IMR-90 (cell line): ENCODE results near the gene IL6.

Source experiments
- CEBPB ChIP-seq: IDR thresholded peaks from 2 replicates; pipeline ENCODE4 v1.6.1; 2012; ENCODE audit warnings: low read depth, low read length, improper control_type of control experiment
- FOS ChIP-seq: fragments of 150-350 bp; IDR thresholded peaks from 2 replicates; pipeline ENCODE4 v1.6.1; 2016; ENCODE audit warnings: low read depth, low read length
- NFE2L2 ChIP-seq: fragments of 150-350 bp; IDR thresholded peaks from 2 replicates; pipeline ENCODE4 v1.6.1; 2016; ENCODE audit warnings: low read depth, mild to moderate bottlenecking, low read length
- POLR2A ChIP-seq: IDR thresholded peaks from 2 replicates; pipeline ENCODE4 v1.6.1; 2012; ENCODE audit warnings: mild to moderate bottlenecking, low read depth, low read length
- RCOR1 ChIP-seq: IDR thresholded peaks from 2 replicates; pipeline ENCODE4 v1.6.1; 2012; ENCODE audit warnings: mild to moderate bottlenecking, low read length, improper control_type of control experiment; ENCODE audit not compliant: insufficient replicate concordance
- RFX5 ChIP-seq: IDR thresholded peaks from 2 replicates; pipeline ENCODE4 v1.8.0; 2012; ENCODE audit warnings: low read depth, mild to moderate bottlenecking, low read length, moderate library complexity
- SMC3 ChIP-seq: fragments of 150-350 bp; IDR thresholded peaks from 2 replicates; pipeline ENCODE4 v1.6.1; 2016; ENCODE audit warnings: low read depth, mild to moderate bottlenecking, antibody characterized with exemption, low read length, moderate library complexity
- TF ChIP-seq, protein P1 (sequence below): fragments of 150-350 bp; IDR thresholded peaks from 2 replicates; pipeline ENCODE4 v1.6.1; 2016; ENCODE audit warnings: low read depth, mild to moderate bottlenecking, low read length, moderate library complexity, borderline replicate concordance
- TF ChIP-seq, protein P2 (sequence below): conservative IDR thresholded peaks from 2 replicates; pipeline ENCODE4 v1.5.1; 2012; ENCODE audit warnings: mild to moderate bottlenecking, low read depth, low read length, improper control_type of control experiment
- TF ChIP-seq, protein P3 (sequence below): fragments of 150-350 bp; IDR thresholded peaks from 2 replicates; pipeline ENCODE4 v1.6.1; 2017; ENCODE audit warnings: mild to moderate bottlenecking, antibody characterized with exemption, low read length, low read depth

DNA sequence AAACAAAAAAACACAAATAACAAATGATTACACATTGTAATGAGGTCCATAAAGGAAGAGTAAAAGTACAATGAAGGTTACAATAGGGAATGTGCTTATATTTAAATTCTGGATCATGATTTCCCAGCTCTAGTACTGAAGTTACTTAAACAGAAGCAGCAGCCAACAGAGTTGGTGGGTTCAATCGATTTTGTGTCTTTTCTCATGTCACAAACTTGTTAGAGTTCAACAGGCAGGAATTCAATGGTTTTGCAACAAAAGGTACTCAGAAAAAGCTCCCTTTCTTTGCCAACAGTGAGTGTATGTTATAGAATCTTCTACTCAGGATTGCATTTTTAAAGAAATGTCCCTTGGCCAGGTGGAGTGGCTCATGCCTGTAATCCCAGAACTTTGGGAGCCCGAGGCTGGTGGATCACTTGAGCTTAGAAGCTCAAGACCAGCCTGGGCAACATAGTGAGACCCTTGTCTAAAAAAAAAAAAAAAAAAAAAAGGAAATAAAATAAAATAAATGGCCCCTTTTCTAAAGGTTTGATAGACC lies 29.6 kb upstream of the IL6 start:
- TF ChIP-seq, protein P1, sequence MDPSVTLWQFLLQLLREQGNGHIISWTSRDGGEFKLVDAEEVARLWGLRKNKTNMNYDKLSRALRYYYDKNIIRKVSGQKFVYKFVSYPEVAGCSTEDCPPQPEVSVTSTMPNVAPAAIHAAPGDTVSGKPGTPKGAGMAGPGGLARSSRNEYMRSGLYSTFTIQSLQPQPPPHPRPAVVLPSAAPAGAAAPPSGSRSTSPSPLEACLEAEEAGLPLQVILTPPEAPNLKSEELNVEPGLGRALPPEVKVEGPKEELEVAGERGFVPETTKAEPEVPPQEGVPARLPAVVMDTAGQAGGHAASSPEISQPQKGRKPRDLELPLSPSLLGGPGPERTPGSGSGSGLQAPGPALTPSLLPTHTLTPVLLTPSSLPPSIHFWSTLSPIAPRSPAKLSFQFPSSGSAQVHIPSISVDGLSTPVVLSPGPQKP, result no peak
- TF ChIP-seq, protein P2, sequence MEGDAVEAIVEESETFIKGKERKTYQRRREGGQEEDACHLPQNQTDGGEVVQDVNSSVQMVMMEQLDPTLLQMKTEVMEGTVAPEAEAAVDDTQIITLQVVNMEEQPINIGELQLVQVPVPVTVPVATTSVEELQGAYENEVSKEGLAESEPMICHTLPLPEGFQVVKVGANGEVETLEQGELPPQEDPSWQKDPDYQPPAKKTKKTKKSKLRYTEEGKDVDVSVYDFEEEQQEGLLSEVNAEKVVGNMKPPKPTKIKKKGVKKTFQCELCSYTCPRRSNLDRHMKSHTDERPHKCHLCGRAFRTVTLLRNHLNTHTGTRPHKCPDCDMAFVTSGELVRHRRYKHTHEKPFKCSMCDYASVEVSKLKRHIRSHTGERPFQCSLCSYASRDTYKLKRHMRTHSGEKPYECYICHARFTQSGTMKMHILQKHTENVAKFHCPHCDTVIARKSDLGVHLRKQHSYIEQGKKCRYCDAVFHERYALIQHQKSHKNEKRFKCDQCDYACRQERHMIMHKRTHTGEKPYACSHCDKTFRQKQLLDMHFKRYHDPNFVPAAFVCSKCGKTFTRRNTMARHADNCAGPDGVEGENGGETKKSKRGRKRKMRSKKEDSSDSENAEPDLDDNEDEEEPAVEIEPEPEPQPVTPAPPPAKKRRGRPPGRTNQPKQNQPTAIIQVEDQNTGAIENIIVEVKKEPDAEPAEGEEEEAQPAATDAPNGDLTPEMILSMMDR, result no peak
- no peak for TF ChIP-seq SMC3
- TF ChIP-seq FOS, result no peak
- TF ChIP-seq CEBPB, result no peak
- TF ChIP-seq NFE2L2, result no peak
- TF ChIP-seq POLR2A, result no peak
- TF ChIP-seq RCOR1, result no peak
- TF ChIP-seq, protein P3, sequence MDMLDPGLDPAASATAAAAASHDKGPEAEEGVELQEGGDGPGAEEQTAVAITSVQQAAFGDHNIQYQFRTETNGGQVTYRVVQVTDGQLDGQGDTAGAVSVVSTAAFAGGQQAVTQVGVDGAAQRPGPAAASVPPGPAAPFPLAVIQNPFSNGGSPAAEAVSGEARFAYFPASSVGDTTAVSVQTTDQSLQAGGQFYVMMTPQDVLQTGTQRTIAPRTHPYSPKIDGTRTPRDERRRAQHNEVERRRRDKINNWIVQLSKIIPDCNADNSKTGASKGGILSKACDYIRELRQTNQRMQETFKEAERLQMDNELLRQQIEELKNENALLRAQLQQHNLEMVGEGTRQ, result no peak
- TF ChIP-seq RFX5, result no peak
